GM21619 (cell line): ENCODE results near the gene PPP2R2C.

Source experiments
- ATAC-seq: cut with Tn5 transposase; IDR thresholded peaks from one replicate; pipeline ENCODE4 v1.9.1; 2021; ENCODE audit not compliant: unreplicated experiment

Gene PPP2R2C

DNA sequence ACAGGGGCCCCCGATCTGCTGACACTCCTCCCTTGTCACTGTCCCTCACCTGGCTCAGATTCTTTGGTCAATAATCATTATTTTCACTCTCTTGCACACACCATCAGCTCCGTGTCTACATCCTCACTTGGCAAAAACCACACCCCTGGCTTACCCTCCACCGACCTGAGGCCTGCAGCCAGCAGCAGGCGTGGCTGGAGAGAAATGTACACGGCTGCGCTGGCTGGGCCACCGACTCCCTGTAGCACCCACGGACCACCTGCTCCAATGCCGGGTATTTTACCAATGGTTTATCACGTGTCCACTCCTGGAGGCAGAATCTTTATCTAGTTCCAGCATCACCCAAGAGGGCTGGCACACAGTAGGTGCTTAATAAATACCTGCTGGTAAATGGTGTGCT lies 104.3 kb downstream of the PPP2R2C start:
- no peak for ATAC-seq

DNA sequence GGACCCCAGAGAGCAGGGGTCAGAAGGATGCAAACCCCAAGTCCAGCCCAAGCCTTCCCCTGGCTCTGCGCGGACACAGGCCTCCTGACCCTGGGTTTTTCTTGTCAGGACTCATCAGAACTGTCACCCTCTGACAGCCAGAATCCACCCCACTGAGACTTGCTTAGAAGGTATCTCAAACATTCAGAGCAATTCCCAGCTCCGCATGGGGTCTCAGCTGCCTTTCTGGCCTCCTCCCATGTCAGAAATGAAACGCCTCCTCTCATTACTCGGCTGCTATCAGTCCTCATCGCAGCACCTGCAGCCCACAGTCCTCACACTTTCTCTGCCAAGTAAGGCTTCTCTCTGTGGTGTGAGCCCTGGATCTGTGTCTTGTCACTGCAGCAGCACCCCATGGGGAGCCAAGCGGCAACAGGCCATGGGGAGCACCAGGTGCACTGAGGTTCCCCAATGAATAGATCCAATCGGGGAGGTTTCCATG lies 105.0 kb downstream of the PPP2R2C start:
- ATAC-seq: no peak

DNA sequence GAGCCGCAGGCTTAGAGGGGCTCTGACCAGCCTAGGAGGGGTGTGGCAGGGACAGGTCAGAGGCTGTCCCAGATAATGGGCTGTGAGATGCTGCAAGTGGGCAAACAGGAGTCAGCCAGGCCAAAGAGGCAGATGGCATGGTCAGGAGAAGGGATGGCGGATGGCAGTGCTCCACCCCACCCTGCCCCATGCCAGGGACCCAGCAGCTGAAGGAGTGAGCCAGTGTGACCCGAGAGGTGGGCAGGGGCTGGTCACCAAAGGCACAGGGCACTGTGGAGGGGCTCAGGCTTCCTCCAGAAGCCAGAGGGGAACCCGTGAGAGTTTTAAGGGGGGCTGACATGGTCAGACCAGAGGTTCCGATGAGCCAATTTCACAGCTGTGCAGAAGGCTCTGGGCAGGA lies 105.8 kb downstream of the PPP2R2C start:
- no peak for ATAC-seq

DNA sequence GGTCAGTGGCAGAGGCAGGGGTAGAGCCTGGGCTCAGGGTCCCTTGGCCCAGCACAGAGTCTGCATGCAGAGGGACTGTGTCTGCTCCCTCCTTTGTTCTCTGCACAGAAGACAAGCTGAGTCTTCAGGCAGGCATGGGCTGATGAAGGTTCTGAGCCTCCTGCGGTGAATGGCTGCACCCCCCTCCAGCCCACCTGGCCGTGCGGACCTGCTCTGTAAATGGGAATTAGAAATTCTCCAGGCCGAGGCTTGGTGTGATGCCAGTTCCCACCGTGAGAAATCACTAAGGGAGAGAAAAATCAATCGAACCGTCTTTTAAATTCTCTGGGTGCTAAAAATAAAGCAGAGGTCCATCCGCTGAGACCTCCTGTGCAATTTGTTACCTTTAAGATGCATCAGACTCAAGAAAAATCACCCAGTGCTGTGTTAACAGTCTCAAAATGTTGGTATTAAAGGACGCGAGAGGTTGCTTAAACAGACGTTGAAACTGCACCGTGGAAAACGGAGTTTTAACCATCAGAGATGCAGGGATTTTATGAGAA lies 106.8 kb downstream of the PPP2R2C start:
- no peak for ATAC-seq

DNA sequence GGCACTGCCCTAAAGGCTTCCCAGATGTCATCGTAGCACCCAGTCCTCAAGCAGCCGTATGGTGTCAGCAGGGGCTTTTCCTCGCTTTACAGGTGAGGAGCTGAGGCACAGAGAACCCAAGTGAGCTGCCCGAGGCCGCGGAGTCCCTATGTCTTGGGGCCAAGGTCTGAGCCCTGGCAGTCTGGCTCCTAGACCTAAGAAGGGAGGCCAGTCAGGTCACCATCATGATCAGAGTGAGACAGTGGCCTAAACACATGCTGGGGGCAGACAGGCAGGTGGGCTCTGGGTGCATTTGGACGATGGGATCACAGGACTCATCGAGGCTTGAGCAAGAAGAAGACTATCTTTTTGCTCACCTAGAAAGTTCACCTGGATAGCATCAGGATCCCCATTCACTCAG lies 107.8 kb downstream of the PPP2R2C start:
- no peak for ATAC-seq

DNA sequence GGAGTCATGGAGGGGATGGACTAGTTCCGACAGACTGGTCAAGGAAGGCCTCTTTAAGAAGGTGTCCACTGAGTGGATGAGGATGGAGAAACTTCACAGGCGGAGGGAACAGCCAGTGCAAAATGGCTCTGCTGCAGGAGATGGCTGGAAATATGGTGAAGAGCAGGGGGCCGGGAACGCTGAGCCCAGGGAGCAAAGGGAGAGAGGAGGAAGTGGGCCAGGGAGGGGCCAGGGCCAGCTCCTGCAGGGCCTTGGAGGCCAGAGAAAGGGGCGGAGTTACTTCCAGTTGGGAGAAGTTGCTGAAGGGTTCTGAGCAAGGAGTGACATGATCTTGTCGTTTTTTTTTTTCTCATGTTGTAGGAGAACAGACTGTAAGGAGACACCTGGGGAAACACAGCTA lies 108.3 kb downstream of the PPP2R2C start:
- no peak for ATAC-seq

DNA sequence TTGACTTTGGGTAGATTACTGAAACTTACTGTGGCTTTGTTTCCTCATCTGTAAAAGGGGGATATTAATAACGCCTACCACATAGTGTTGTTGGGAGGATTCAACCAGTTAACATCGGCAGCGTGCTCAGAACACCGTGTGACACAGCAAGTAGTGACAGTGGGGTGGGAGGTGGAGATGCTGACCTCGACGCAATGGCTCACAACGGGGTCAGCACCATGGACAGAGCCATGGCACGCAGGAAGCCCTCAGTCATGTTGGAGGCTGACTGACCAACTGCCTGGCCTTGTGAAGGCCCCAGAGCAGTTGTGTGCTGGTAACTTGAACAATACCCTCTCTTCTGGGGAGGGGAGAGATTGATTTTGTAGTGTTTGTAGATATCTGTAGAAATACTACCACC lies 109.5 kb downstream of the PPP2R2C start:
- no peak for ATAC-seq

DNA sequence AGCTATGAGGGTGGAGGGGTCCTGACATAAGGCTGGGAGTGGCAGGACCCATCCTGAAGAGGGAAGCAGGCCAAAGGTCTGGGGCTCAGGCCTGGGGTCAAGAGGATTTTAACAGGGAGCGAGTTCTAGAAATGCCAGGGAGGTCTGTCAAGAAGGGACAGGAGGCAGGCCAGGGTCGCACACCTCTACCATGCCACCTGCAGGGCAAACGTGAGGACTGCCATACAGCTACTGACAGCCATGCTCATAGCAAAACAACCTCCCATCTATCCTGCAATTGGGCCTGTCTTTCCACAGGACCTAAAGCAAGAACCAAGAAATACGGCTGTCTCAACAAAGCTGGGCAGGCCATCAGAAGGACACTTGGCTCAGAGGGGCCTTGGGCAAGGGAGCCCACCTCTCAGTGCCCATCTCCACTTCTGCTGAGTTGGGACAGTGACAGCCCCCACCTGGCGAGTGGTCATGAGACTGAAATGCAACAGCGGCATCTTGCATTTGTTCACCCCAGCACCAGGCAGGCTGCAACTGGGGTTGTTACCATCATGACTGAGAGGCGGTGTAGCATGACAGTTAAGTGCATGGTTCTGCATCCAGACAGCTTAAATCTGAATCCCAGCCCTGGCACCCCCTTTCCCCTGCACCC lies 110.0 kb downstream of the PPP2R2C start:
- no peak for ATAC-seq

DNA sequence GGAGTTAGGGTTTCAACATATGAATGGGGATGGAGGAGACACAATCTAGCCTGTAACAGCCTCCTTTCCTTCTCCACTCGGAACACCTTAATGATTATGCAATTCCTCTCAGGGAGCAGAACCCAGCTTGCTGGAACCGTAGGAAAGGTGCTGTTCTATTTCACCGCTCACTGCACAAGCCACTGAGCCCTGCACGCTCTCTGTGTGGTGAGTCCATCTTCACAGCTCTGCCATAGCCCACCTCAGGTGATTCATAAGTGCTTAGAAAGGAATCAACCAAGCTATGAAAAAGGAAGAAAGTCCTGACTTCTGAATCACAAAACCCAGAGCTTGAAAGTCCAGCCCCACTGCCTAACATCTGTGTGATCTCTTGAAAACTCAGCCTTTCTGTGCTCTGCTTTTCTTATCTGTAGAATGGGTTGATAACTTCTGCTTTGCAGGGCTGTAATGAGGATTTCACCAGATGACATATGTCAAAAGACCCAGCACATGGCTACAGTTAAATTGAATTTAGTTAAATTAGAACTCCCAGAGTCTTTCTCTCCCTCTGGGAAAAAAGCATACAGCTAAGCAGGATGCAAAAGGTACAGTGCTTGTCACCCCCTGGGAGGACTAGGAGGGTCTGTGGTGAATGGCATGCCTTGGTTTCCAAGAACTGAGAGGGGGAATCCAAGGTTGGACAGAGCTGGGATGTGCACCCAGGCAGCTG lies 111.2 kb downstream of the PPP2R2C start:
- no peak for ATAC-seq

DNA sequence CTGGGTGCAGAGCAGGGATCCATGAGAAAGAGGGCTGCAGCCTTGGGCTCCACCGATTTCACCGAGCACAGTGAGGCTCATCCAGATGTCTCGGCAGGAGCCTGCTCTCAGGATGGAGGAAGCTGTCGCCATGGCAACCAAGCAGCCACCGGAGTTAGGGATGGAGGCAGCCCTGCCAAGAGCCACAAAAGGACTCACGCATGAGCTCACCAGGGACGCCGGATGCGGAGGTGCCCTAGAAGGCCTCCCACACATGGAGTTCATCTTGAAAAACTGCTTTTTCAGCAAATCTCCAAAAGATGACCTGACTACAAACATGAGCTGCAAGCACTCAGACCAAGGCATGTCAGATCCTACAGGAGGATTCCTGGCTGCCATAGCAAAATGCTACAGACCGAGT lies 112.0 kb downstream of the PPP2R2C start:
- no peak for ATAC-seq

DNA sequence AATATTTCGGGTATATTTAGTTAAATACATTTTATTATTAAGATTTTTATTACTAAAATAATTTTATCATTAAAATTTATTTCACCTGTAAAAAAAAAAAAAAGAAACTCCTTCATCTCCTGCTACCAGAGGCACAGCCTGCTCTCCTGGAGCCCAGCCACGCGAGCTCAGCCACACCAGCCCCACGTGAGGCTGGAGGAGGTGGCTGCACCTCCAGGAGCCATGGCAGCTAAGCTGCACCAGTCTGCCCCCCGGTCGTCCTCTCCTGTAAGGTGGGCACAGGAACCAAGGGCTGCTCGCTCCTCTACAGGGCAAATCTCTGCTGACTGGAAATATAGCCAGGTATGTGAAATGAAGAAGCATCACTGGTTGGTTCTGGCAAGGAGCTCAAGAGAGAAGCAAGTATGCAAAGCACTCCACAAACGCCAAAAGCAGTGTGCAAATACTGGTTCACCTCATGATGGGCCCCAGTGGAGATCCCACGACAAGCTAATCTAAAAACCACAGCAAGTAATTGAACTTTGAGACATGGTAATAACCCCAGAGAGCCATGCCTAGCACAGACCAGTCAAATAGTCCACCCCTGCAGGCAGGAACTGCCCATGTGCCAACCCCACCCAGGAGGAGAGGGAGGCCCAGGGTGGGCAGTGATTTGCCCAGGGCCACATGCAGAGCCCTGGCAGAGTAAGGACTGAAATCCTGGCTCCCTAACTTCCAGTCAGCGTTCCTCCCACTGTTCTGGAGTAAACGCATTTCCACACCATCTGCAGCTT lies 112.7 kb downstream of the PPP2R2C start:
- ATAC-seq: no peak

DNA sequence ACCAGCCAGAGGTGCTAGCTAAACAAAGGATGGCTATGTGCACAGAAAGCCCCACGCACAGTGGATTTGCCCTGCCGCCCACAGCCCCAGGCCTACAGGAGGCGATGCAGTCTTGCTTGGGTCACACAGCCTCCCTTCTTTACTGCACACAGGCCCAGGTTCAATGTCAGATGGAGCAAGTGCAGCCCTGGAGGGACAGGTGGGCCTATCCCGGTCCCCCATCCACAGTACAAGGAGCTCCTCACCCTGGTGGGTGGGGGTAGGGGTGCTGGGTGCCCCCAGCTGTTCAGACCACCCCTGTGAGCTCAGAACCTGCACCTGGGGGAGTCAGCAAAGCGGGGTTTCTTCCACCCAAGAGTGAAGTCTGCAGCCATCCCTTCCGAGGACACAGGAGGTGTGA lies 114.9 kb downstream of the PPP2R2C start:
- ATAC-seq: no peak

DNA sequence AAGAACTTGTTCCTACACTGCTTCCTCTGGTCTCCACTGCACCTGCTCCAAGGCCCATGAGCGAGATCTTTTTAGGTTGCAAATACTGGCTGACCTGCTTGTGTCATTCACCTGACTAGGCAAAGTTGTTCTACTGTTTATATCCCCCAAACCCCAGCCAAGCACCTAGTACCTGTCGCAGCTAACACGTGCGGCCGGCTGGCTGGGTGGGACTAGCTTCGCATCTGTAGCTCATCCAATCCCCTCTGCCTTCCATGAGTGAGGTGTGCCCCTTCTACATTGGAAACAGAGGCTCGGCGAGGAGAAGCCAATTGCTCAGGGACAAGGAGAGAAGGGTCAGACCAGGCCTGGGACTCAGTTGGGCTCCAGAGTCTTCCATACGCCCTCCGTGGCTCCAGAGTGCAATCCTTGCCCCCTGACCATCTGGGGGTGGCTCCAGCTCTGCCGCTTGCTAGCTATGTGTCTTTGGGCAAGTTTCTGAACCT lies 116.3 kb downstream of the PPP2R2C start:
- ATAC-seq: no peak

DNA sequence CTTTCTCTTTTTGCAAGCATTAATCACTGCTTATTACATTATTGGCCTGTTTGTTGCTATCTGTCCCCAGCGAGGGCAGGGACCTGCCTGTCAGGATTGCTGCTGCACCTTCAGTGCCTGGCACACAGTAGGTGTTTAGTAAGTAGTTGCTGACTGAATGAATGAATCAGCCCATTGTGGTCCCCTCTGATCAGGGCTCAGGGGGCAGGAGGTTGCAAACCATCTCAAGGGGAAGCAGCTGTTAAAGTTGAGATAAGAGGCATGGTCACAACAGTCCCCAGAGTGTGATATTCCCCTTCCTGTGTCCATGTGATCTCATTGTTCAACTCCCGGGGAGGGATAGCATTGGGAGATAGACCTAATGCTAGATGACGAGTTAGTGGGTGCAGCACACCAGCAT lies 117.4 kb downstream of the PPP2R2C start:
- ATAC-seq: no peak

DNA sequence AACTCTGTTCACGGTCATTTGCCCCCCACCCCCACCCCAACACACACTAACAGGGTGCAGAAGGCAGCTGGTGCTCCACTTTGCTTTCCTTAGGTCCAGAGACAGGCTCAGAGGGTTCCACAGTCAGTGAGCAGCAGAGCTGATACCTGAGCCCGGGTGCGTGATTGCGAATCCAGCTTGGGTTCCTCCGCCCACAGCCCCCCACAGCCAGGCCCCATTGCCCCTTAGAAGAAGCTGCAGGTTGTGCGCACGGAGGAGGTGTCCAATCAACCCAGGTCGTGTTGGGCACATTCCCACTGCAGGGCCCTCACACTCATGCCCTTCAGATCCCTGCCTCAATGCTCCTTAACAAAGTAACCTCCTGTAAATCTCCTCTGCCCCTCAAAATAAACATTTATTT lies 117.8 kb downstream of the PPP2R2C start:
- ATAC-seq: no peak

DNA sequence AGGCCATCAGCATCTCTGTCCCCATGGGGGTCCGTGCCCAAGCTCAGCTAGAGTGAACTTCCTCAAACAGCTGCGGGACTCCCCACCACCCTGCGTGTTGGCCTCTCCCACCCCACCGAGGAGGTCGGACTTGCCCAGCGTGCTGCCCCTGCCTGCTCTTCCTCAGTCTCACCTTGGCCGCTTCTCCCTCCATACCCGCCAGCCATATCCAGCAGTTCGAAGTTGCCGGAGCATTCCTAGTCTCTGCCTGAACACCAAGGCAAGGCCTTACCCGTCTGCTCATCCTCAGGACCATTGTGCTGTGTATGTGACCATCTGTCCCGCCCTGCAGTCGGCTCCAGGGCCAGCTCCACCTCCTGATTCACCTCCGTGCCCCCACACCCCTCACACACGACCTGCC lies 118.3 kb downstream of the PPP2R2C start:
- no peak for ATAC-seq

DNA sequence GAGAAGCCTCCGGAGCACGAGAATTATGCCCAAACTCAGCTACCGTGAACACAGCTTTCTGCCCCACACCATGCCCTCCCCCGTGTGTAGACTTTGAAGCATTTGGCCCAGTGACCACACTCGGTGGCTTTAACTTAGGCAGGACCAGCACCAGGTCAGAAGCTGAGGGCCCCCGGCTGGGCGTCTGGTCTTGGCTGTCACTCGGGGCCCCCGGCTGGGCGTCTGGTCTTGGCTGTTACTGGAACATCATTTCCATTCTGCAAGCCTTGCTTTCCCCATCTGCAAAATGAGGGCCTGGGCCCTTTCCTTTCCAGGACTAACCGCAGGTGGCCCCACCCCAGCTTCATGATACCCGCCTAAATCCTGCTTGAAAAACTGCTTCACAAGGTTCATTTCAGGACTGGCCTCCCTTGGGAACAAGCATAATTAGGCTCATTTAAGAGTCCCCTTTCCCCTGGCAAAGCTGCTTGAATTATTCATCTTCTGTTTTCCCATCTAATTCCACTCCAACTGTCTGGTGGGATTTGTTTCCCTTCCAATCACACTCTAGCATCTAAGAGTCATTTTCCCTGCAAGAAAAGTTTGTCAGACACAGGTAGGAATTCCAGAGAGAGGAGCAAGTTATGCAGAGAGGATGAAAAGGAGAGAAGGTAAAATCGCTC lies 120.3 kb downstream of the PPP2R2C start:
- ATAC-seq: no peak

DNA sequence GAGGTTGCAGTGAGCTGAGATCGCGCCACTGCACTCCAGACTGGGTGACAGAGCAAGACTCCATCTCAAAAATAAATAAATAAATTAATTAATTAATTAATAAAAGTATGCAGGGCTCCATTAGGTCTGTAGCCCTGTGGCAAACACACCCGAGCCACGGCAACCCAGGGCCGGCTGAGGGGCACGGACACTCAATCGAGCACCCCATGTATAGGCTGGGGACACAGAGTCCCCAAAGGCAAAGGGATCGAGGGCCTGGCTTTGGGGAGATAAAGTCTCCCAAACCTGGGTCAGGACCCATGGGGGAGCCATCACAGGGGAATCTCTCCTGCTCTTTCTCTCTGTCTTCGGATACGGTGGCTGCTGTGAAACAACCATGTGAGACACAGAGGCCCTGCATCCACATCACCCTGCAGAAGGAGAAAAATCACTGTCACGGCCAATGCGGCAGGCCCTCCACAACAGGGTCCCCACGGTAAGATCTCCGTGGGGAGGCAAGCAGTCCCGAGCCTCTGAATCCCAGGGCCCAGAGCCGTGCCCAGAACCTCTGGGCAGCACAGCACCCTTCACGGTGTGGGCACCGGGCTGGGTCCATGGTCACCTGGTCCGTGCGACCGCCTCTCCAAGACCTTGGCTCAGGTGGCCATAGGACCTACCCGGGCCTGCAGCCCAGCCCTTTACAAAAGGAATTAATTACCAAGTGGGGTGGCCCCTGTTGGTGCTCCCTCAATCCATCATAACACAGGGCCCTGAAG lies 121.0 kb downstream of the PPP2R2C start:
- ATAC-seq: no peak

DNA sequence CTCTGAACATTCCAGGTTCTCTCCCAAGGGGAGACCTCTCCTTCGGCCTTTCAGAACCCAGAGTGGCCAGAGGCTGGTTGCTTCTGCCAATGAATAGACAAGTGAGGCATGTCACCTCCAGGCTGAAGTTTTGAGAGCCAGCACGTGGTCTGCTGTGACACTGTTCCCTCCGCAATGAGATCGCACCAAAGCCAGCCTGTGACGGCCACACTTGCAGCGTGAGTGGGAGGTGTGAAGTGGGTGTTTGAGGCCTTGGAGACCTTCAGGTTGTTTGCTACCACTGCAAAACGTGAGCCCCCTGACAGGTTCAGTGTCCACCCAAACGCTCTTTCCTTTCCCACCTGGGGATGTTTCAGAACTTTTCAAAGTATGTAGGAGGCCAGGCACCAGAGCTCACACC lies 121.8 kb downstream of the PPP2R2C start:
- no peak for ATAC-seq

DNA sequence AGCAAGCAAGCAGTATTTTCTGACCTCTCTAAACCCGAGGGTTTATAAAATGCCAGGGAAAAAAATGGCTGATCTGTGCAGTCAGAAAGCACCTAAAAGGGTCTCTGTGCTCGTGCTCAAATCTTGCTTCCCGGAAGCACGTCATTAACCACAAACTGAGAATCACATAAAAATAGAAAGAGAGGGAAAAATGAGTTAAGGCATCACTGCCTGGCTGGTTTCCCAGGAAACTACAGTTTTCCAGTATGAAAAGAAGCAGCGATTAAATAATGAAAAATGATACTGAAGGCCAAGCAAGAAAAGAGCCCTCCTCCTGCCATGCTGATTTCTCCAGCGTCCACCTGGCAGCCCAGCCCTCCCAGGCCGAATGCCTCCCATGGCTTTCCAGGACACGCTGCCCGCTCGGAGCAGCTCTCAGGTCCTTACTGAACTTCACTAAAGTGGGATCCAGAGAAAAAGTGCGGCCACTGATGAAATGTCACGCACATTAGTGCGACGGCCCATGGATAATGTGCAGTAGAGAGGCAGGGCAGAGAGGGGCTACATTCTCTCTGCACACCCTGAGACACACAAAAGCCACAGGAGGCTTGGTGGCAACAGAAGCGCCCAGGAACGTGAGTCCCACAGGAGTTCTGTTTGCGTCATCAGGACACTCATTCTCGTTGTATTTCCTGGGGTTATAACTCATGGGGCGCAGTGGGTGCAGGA lies 122.4 kb downstream of the PPP2R2C start:
- no peak for ATAC-seq
